Activated naive CD8-positive, alpha-beta T cell (primary cell): ENCODE results near the gene INO80C.

Experiments
- H3K27ac Mint-ChIP-seq: one replicate; pipeline ENCODE4 v1.8.0; 2021; ENCODE audit warnings: mixed read lengths
- H3K27me3 Mint-ChIP-seq: one replicate; pipeline ENCODE4 v1.8.0; 2021; ENCODE audit warnings: mixed read lengths
- H3K36me3 Mint-ChIP-seq: one replicate; pipeline ENCODE4 v1.8.0; 2021; ENCODE audit warnings: mixed read lengths
- H3K4me1 Mint-ChIP-seq: one replicate; pipeline ENCODE4 v1.8.0; 2021; ENCODE audit warnings: low read depth, mixed read lengths
- H3K4me3 Mint-ChIP-seq: one replicate; pipeline ENCODE4 v1.8.0; 2021; ENCODE audit warnings: mild to moderate bottlenecking, mixed read lengths
- H3K9me3 Mint-ChIP-seq: one replicate; pipeline ENCODE4 v1.8.0; 2021; ENCODE audit warnings: low read depth, mixed read lengths

The INO80C gene

GRCh38 chr18:35443847-35444246, 53.9 kb downstream of the INO80C start:
- Mint-ChIP-seq H3K36me3 (no peaks in the 10 kb centered on the region), H3K4me1 (no peaks in the 10 kb centered on the region), H3K9me3 (no peaks in the 10 kb centered on the region)

GRCh38 chr18:35443434-35443833, 54.3 kb downstream of the INO80C start:
- Mint-ChIP-seq H3K4me3 (no peak overlapping the region), H3K27me3 (no peaks in the 10 kb centered on the region), H3K36me3 (no peaks in the 10 kb centered on the region), H3K27ac (no peak overlapping the region), H3K9me3 (no peaks in the 10 kb centered on the region), H3K4me1 (no peaks in the 10 kb centered on the region)

More at GRCh38 chr18:35443847-35444246, 53.9 kb downstream of the INO80C start:
- Mint-ChIP-seq H3K4me3 (no peak overlapping the region), H3K27ac (no peak overlapping the region), H3K27me3 (no peaks in the 10 kb centered on the region)

GRCh38 chr18:35442701-35443100, 55.1 kb downstream of the INO80C start:
- H3K4me3 Mint-ChIP-seq = no peak overlapping the region
- H3K36me3 Mint-ChIP-seq = no peaks in the 10 kb centered on the region
- H3K27ac Mint-ChIP-seq = no peak overlapping the region
- H3K4me1 Mint-ChIP-seq = no peaks in the 10 kb centered on the region
- no peaks in the 10 kb centered on the region for H3K9me3 Mint-ChIP-seq
- H3K27me3 Mint-ChIP-seq = no peaks in the 10 kb centered on the region

GRCh38 chr18:35441857-35442595, 55.7 kb downstream of the INO80C start:
- Mint-ChIP-seq H3K36me3 (no peaks in the 10 kb centered on the region), H3K27me3 (no peaks in the 10 kb centered on the region), H3K27ac (no peak overlapping the region), H3K4me1 (no peaks in the 10 kb centered on the region), H3K9me3 (no peaks in the 10 kb centered on the region), H3K4me3 (no peak overlapping the region)

GRCh38 chr18:35438480-35439234, 59.1 kb downstream of the INO80C start:
- Mint-ChIP-seq H3K36me3 (peaks cover 5% of the 10 kb centered on the region), H3K4me1 (no peaks in the 10 kb centered on the region), H3K9me3 (peaks cover 12% of the 10 kb centered on the region), H3K27ac (no peak overlapping the region), H3K4me3 (no peak overlapping the region), H3K27me3 (peaks cover 4% of the 10 kb centered on the region)

- Mint-ChIP-seq H3K36me3 (peaks cover 5% of the 10 kb centered on the region), H3K27me3 (peaks cover 4% of the 10 kb centered on the region), H3K27ac (no peak overlapping the region), H3K4me3 (no peak overlapping the region), H3K9me3 (peaks cover 12% of the 10 kb centered on the region), H3K4me1 (no peaks in the 10 kb centered on the region)
Measured at GRCh38 chr18:35437836-35438235, 59.9 kb downstream of the INO80C start.

GRCh38 chr18:35436076-35436649, 61.6 kb downstream of the INO80C start:
- H3K27me3 Mint-ChIP-seq = peaks cover 4% of the 10 kb centered on the region
- H3K4me3 Mint-ChIP-seq = no peak overlapping the region
- H3K4me1 Mint-ChIP-seq = no peaks in the 10 kb centered on the region
- H3K27ac Mint-ChIP-seq = no peak overlapping the region
- peaks cover 12% of the 10 kb centered on the region for H3K9me3 Mint-ChIP-seq
- peaks cover 5% of the 10 kb centered on the region for H3K36me3 Mint-ChIP-seq

GRCh38 chr18:35435401-35435800, 62.4 kb downstream of the INO80C start:
- Mint-ChIP-seq H3K4me3 (no peak overlapping the region), H3K27ac (no peak overlapping the region), H3K4me1 (no peaks in the 10 kb centered on the region), H3K27me3 (peaks cover 4% of the 10 kb centered on the region), H3K9me3 (peaks cover 12% of the 10 kb centered on the region), H3K36me3 (peaks cover 5% of the 10 kb centered on the region)

- peaks cover 4% of the 10 kb centered on the region for H3K27me3 Mint-ChIP-seq
- H3K4me3 Mint-ChIP-seq = no peak overlapping the region
- H3K36me3 Mint-ChIP-seq = peaks cover 5% of the 10 kb centered on the region
- H3K27ac Mint-ChIP-seq = no peak overlapping the region
- peaks cover 12% of the 10 kb centered on the region for H3K9me3 Mint-ChIP-seq
- no peaks in the 10 kb centered on the region for H3K4me1 Mint-ChIP-seq
Measured at GRCh38 chr18:35432565-35433001, 65.2 kb downstream of the INO80C start.

- no peak overlapping the region for H3K27ac Mint-ChIP-seq
- H3K27me3 Mint-ChIP-seq = peaks cover 4% of the 10 kb centered on the region
- H3K9me3 Mint-ChIP-seq = peaks cover 12% of the 10 kb centered on the region
- H3K4me3 Mint-ChIP-seq = no peak overlapping the region
- H3K4me1 Mint-ChIP-seq = no peaks in the 10 kb centered on the region
- peaks cover 5% of the 10 kb centered on the region for H3K36me3 Mint-ChIP-seq
Measured at GRCh38 chr18:35431374-35431741, 66.4 kb downstream of the INO80C start.

GRCh38 chr18:35430721-35431373, 66.9 kb downstream of the INO80C start:
- H3K27ac Mint-ChIP-seq = no peak overlapping the region
- H3K4me3 Mint-ChIP-seq = no peak overlapping the region
- H3K4me1 Mint-ChIP-seq = no peaks in the 10 kb centered on the region
- H3K27me3 Mint-ChIP-seq = peaks cover 4% of the 10 kb centered on the region
- peaks cover 10% of the 10 kb centered on the region for H3K9me3 Mint-ChIP-seq
- H3K36me3 Mint-ChIP-seq = peaks cover 4% of the 10 kb centered on the region

GRCh38 chr18:35426786-35427185, 71.0 kb downstream of the INO80C start:
- H3K4me3 Mint-ChIP-seq = no peak overlapping the region
- H3K27ac Mint-ChIP-seq = no peak overlapping the region
- H3K4me1 Mint-ChIP-seq = no peaks in the 10 kb centered on the region
- H3K9me3 Mint-ChIP-seq = no peaks in the 10 kb centered on the region
- H3K36me3 Mint-ChIP-seq = no peaks in the 10 kb centered on the region
- no peaks in the 10 kb centered on the region for H3K27me3 Mint-ChIP-seq

- no peaks in the 10 kb centered on the region for H3K27me3 Mint-ChIP-seq
- no peaks in the 10 kb centered on the region for H3K36me3 Mint-ChIP-seq
- no peaks in the 10 kb centered on the region for H3K9me3 Mint-ChIP-seq
- no peak overlapping the region for H3K4me3 Mint-ChIP-seq
- H3K27ac Mint-ChIP-seq = no peak overlapping the region
- H3K4me1 Mint-ChIP-seq = no peaks in the 10 kb centered on the region
Measured at GRCh38 chr18:35424356-35424755, 73.4 kb downstream of the INO80C start.

GRCh38 chr18:35422237-35422636, 75.5 kb downstream of the INO80C start:
- H3K36me3 Mint-ChIP-seq = peaks cover under 1% of the 10 kb centered on the region
- no peak overlapping the region for H3K4me3 Mint-ChIP-seq
- H3K4me1 Mint-ChIP-seq = no peaks in the 10 kb centered on the region
- peaks cover 15% of the 10 kb centered on the region for H3K9me3 Mint-ChIP-seq
- no peak overlapping the region for H3K27ac Mint-ChIP-seq
- no peaks in the 10 kb centered on the region for H3K27me3 Mint-ChIP-seq

GRCh38 chr18:35418610-35419009, 79.2 kb downstream of the INO80C start:
- Mint-ChIP-seq H3K27ac (no peak overlapping the region), H3K4me3 (no peak overlapping the region)

More at GRCh38 chr18:35418610-35419009, 79.2 kb downstream of the INO80C start:
- peaks cover 18% of the 10 kb centered on the region for H3K9me3 Mint-ChIP-seq
- no peaks in the 10 kb centered on the region for H3K27me3 Mint-ChIP-seq
- peaks cover 3% of the 10 kb centered on the region for H3K36me3 Mint-ChIP-seq
- H3K4me1 Mint-ChIP-seq = peaks cover 17% of the 10 kb centered on the region
